GM23338 (cell line): ENCODE results near the gene ZFP64. TPM values are rescaled to one million over a fixed set of nuclear protein-coding genes. Genes with fewer than 3 reads are reported as not detected.

ENCODE experiments used
- CTCF ChIP-seq, 2 experiments: fragments of 200-600 bp in 1 of 2; sonication (generic) in 1 of 2; conservative IDR thresholded peaks; 2 replicates each; pipeline versions ENCODE4 v1.5.1 to v1.6.1; 2016 to 2017; ENCODE audit warnings: antibody characterized with exemption in 2 of 2, low read depth in 2 of 2, mild to moderate bottlenecking in 2 of 2, moderate library complexity in 1 of 2
- ETS1 ChIP-seq: IDR thresholded peaks from 2 replicates; pipeline ENCODE4 v1.6.1; 2016; ENCODE audit warnings: antibody characterized with exemption
- EZH2 ChIP-seq: fragments of 200-600 bp; sonication (generic); IDR thresholded peaks from one replicate; pipeline ENCODE4 v1.8.0; 2017; ENCODE audit warnings: antibody characterized with exemption, mild to moderate bottlenecking, low read depth; ENCODE audit not compliant: unreplicated experiment
- EZH2phosphoT487 ChIP-seq: fragments of 200-600 bp; sonication (generic); IDR thresholded peaks from one replicate; pipeline ENCODE4 v1.8.1; 2018; ENCODE audit warnings: antibody characterized with exemption; ENCODE audit not compliant: unreplicated experiment
- JUNB ChIP-seq: IDR thresholded peaks from one replicate; pipeline ENCODE4 v1.6.1; 2016; ENCODE audit warnings: antibody characterized with exemption; ENCODE audit not compliant: unreplicated experiment
- POLR2AphosphoS5 ChIP-seq: IDR thresholded peaks from 2 replicates; pipeline ENCODE4 v1.6.1; 2016; ENCODE audit warnings: antibody characterized with exemption, low read depth
- ZNF114 ChIP-seq: fragments of 250-450 bp; sonication (Bioruptor Pico); IDR thresholded peaks from 2 replicates; pipeline ENCODE4 v1.5.0; 2020; ENCODE audit warnings: mild to moderate bottlenecking, moderate library complexity
- ZNF331 ChIP-seq: fragments of 250-450 bp; sonication (Bioruptor Pico); IDR thresholded peaks from 2 replicates; pipeline ENCODE4 v1.5.0; 2020; ENCODE audit warnings: low read depth, mild to moderate bottlenecking, moderate library complexity
- ZNF462 ChIP-seq: fragments of 250-450 bp; sonication (Bioruptor Pico); IDR thresholded peaks from 2 replicates; pipeline ENCODE4 v1.5.0; 2020; ENCODE audit warnings: mild to moderate bottlenecking, moderate library complexity
- polyA plus RNA-seq: library from polyadenylated mRNA; unstranded; fragments of >200 nt; fragmentation: Nextera tagmentation; extraction: Ambion mirVana; gene quantifications from 2 replicates; pipeline ENCODE4 v1.2.1, GENCODE V29; 2016
- total RNA-seq: library from RNA; depleted of rRNA; stranded (reverse); fragments of >200 nt; shearing (Covaris generic); gene quantifications from 2 replicates; pipeline ENCODE4 v1.2.3, GENCODE V29; 2014

The ZFP64 gene
- total and polyA plus RNA-seq, 2 experiments from 2014 or later = 9.6 to 30.4 TPM

DNA sequence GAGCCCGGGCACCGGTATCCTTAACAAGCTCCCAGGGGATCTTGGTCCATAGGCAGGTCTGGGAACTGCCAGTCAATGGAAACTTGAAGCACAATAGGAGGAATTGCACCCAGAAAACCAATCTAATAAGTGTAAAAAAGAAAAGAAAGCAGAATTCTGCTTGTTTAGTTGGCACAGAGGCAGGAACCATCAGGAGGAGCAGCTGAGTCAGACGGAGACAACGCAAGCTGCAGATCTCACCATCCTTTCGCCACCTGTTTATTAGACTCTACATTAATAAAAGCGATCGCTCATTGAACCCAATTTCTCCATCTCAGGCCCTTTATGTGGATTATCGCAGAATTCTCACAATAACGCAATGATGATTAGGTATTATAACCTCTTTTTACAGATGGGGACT is 9.8 kb downstream of the ZFP64 start (continued):
- TF ChIP-seq ZNF462 (CRISPR knock-in tag) (no peak), POLR2AphosphoS5 (no peak), ETS1 (no peak), JUNB (no peak), CTCF (conservative IDR thresholded peaks at IDR 0.05; ENCODE audit: low read depth in 2 of 2) (no peak), ZNF331 (CRISPR knock-in tag) (no peak), EZH2 (no peak), EZH2phosphoT487 (no peak), ZNF114 (CRISPR knock-in tag) (no peak)
